IPS DF 6.9 (cell line): ENCODE results near the gene SEC63.
A peak's percentile ranks its signal among the peaks of the same experiment; 100 is the strongest.
"Not testable (repeated sequence)": the region's sequence is repeated elsewhere in the genome, so short reads cannot be mapped to it uniquely, and the experiment has no call there.

Source experiments
- DNase-seq: peaks from one replicate; pipeline ENCODE4 v3.0.0-alpha.2; 2013; ENCODE audit warnings: low read depth, low spot score
- H3K27ac ChIP-seq: one replicate; pipeline ENCODE4 v1.5.1; 2013; ENCODE audit warnings: low read length, control low read depth
- H3K27me3 ChIP-seq: 2 replicates; pipeline ENCODE4 v1.6.1; 2013; ENCODE audit warnings: mild to moderate bottlenecking, low read length; ENCODE audit not compliant: control insufficient read depth, insufficient read depth
- H3K36me3 ChIP-seq: 2 replicates; pipeline ENCODE4 v1.6.1; 2013; ENCODE audit warnings: low read length; ENCODE audit not compliant: control insufficient read depth, insufficient read depth
- H3K4me1 ChIP-seq: 2 replicates; pipeline ENCODE4 v1.6.1; 2013; ENCODE audit warnings: low read length; ENCODE audit not compliant: control insufficient read depth, insufficient read depth
- H3K4me3 ChIP-seq: 2 replicates; pipeline ENCODE4 v1.5.1; 2013; ENCODE audit warnings: mild to moderate bottlenecking, low read length
- H3K9me3 ChIP-seq: 2 replicates; pipeline ENCODE4 v1.6.1; 2013; ENCODE audit warnings: low read length, inconsistent platforms; ENCODE audit not compliant: control insufficient read depth, insufficient read depth
- WGBS: extraction: QIAGEN DNeasy Blood & Tissue Kit; methylation state at CpG from one replicate; pipeline ENCODE4 v1.1.7; 2013; ENCODE audit warnings: mixed read lengths, missing lambda C conversion rate; ENCODE audit not compliant: insufficient read length, insufficient coverage; 5-methylcytosine and 5-hydroxymethylcytosine counted together

Gene SEC63

GRCh38 chr6:107864226-107865127, 93.5 kb downstream of the SEC63 start:
- no peaks in the 10 kb centered on the region for H3K27me3 ChIP-seq
- WGBS = no CpG with 5 or more reads among the region's 5 CpGs
- no peak for DNase-seq
- no peaks in the 10 kb centered on the region for H3K9me3 ChIP-seq
- no peak overlapping the region for H3K27ac ChIP-seq
- peaks cover 2% of the 10 kb centered on the region; the same call in 1 of the 2 replicates for H3K4me1 ChIP-seq
- H3K36me3 ChIP-seq = no peaks in the 10 kb centered on the region
- no peak overlapping the region for H3K4me3 ChIP-seq

- Histone ChIP-seq H3K4me1 (peaks cover 2% of the 10 kb centered on the region; the same call in 1 of the 2 replicates), H3K27me3 (no peaks in the 10 kb centered on the region), H3K27ac (no peak overlapping the region), H3K4me3 (no peak overlapping the region), H3K36me3 (no peaks in the 10 kb centered on the region), H3K9me3 (no peaks in the 10 kb centered on the region)
- DNase-seq = no peak
Measured at GRCh38 chr6:107862383-107862782, 95.6 kb downstream of the SEC63 start.

- no CpG with 5 or more reads among the region's 4 CpGs for WGBS
- H3K4me3 ChIP-seq, H3K36me3 ChIP-seq: not testable (repeated sequence)
Measured at GRCh38 chr6:107860963-107861362, 97.0 kb downstream of the SEC63 start.

GRCh38 chr6:107860144-107860543, 97.9 kb downstream of the SEC63 start:
- not testable (repeated sequence) for H3K36me3 ChIP-seq, H3K4me3 ChIP-seq, H3K9me3 ChIP-seq, DNase-seq, H3K4me1 ChIP-seq, H3K27ac ChIP-seq, H3K27me3 ChIP-seq
- WGBS = no CpG with 5 or more reads among the region's 18 CpGs

More at GRCh38 chr6:107860963-107861362, 97.0 kb downstream of the SEC63 start:
- not testable (repeated sequence) for H3K9me3 ChIP-seq, DNase-seq, H3K27ac ChIP-seq, H3K4me1 ChIP-seq, H3K27me3 ChIP-seq

GRCh38 chr6:107853230-107853629, 104.8 kb downstream of the SEC63 start:
- WGBS = no CpG with 5 or more reads among the region's 3 CpGs
- Histone ChIP-seq H3K27me3 (no peaks in the 10 kb centered on the region), H3K4me1 (no peaks in the 10 kb centered on the region; the same call in 1 of the 2 replicates), H3K9me3 (no peaks in the 10 kb centered on the region), H3K4me3 (no peak overlapping the region), H3K36me3 (no peaks in the 10 kb centered on the region), H3K27ac (no peak overlapping the region)
- no peak for DNase-seq

- no CpG with 5 or more reads among the region's 6 CpGs for WGBS
- Histone ChIP-seq H3K4me3 (no peak overlapping the region), H3K4me1 (no peaks in the 10 kb centered on the region; the same call in 1 of the 2 replicates), H3K36me3 (no peaks in the 10 kb centered on the region), H3K27ac (no peak overlapping the region), H3K27me3 (no peaks in the 10 kb centered on the region), H3K9me3 (no peaks in the 10 kb centered on the region)
- no peak for DNase-seq
Measured at GRCh38 chr6:107849325-107849724, 108.7 kb downstream of the SEC63 start.

- no CpG with 5 or more reads among the region's 52 CpGs for WGBS
- Histone ChIP-seq H3K27ac (no peak overlapping the region), H3K27me3 (no peaks in the 10 kb centered on the region), H3K36me3 (no peaks in the 10 kb centered on the region), H3K4me3 (peak overlapping the region; percentile 46; the same call in 1 of the 2 replicates), H3K9me3 (no peaks in the 10 kb centered on the region), H3K4me1 (no peaks in the 10 kb centered on the region; the same call in 1 of the 2 replicates)
- DNase-seq = peak; percentile 63
Measured at GRCh38 chr6:107847844-107848802, 109.9 kb downstream of the SEC63 start.

- Histone ChIP-seq H3K9me3 (no peaks in the 10 kb centered on the region), H3K4me3 (no peak overlapping the region), H3K4me1 (no peaks in the 10 kb centered on the region; the same call in 1 of the 2 replicates), H3K27ac (no peak overlapping the region), H3K36me3 (no peaks in the 10 kb centered on the region), H3K27me3 (no peaks in the 10 kb centered on the region)
- WGBS = no CpG with 5 or more reads among the region's 4 CpGs
- DNase-seq = no peak
Measured at GRCh38 chr6:107846262-107846795, 111.7 kb downstream of the SEC63 start.

GRCh38 chr6:107845777-107846176, 112.2 kb downstream of the SEC63 start:
- no peak for DNase-seq
- WGBS = no CpG with 5 or more reads among the region's 7 CpGs
- no peak overlapping the region for H3K4me3 ChIP-seq

GRCh38 chr6:107843400-107843799, 114.6 kb downstream of the SEC63 start:
- H3K27ac ChIP-seq = no peak overlapping the region
- no peaks in the 10 kb centered on the region for H3K27me3 ChIP-seq
- no peaks in the 10 kb centered on the region; the same call in 1 of the 2 replicates for H3K4me1 ChIP-seq
- no CpG with 5 or more reads among the region's 4 CpGs for whole genome bisulfite sequencing
- no peak for DNase-seq
- no peaks in the 10 kb centered on the region for H3K36me3 ChIP-seq
- H3K4me3 ChIP-seq = no peak overlapping the region
- H3K9me3 ChIP-seq = no peaks in the 10 kb centered on the region

More at GRCh38 chr6:107845777-107846176, 112.2 kb downstream of the SEC63 start:
- Histone ChIP-seq H3K9me3 (no peaks in the 10 kb centered on the region), H3K27ac (no peak overlapping the region), H3K36me3 (no peaks in the 10 kb centered on the region), H3K4me1 (no peaks in the 10 kb centered on the region; the same call in 1 of the 2 replicates), H3K27me3 (no peaks in the 10 kb centered on the region)
